GM10248 (cell line): ENCODE measurements around the gene OR6S1.

ENCODE experiments used
- CTCF ChIA-PET: fragments of 300-600 bp; sonication (Branson Sonifier 250); formaldehyde crosslinking; extraction: SDS; loops from one replicate; lab custom pipeline; 2021; ENCODE audit warnings: antibody characterized with exemption; lab: Yijun Ruan, JAX
- POLR2A ChIA-PET: fragments of 350-650 bp; sonication (Branson Sonifier 250); formaldehyde crosslinking; extraction: SDS; loops from one replicate; lab custom pipeline; 2020; ENCODE audit warnings: antibody characterized with exemption; lab: Yijun Ruan, JAX
- DNase-seq: peaks from one replicate; pipeline ENCODE4 v3.0.0; 2012; ENCODE audit errors: extremely low spot score
- CTCF ChIP-seq: IDR thresholded peaks from 2 replicates; pipeline ENCODE4 v1.5.1; 2012; ENCODE audit warnings: mild to moderate bottlenecking, low read depth; ENCODE audit errors: extremely low read depth, missing control alignments, control extremely low read depth

OR6S1 gene

DNA sequence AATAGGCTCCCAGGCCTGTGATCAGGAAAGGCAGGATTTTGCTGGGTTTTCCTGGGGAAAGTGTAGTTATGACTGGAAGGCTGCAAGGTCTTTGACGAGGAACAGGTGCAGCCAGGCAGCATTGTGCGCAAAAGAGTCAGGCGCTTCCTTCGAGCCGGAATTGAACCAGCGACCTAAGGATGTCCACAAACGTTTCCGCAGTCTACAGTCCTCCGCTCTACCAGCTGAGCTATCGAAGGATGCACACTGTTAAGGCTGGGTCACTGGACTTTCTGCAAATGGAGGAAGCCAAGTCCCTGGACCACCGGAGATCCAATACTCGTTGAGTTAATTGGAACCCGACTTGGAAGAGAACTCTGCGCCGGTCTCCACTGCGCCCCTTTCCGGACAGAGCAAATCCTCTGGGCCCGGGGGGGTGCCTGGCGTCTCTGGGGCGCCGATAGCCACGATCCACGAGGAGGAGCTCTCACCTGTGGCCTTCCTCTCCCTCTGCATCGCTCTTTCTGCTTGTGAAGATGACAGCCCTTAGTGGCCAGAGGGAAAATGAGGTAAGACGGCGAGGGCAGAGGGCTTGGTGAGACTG is 18.4 kb upstream of the OR6S1 start:
- ChIA-PET POLR2A (interaction anchor here (1.0 kb wide), 1 partner anchor 317 kb away, joined by 3 read pairs; no protein-coding TSS in a partner anchor), CTCF (interaction anchor here (1.1 to 11.0 kb wide), 4 partner anchors 9 to 37 kb away, joined by 3 to 199 read pairs (median 24); partner anchors contain the start of genes ANG and RNASE4)
- DNase-seq: no peak
- TF ChIP-seq CTCF: no peak

GRCh38 chr14:20659336-20659735 is 17.8 kb upstream of the OR6S1 start:
- DNase-seq: no peak
- CTCF ChIA-PET: interaction anchor here (1.1 to 11.0 kb wide), 8 partner anchors 9 to 50 kb away, joined by 3 to 199 read pairs (median 6); partner anchors contain the start of genes ANG and RNASE4
- POLR2A ChIA-PET: interaction anchor here (1.0 kb wide), 1 partner anchor 316 kb away, joined by 3 read pairs; no protein-coding TSS in a partner anchor
- TF ChIP-seq CTCF: no peak

DNA sequence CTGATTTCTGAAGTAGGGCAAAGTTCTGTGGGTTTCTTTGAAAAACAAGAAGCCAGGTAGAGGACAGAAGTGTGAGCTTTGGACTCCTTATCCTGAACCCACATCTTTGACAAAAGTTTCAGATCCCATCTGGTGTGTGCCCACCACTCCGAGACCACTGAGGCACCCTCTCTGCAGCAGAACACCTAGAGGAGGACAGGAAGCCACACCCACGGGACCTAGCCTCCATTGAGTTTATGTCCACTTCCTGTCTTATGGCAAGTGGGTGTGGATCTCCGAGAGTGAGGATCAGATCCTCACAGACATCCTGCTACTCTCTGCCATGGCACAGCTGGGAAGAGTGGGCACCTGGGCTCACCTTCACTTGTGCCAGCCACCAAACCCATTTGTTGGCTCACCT is 16.8 kb upstream of the OR6S1 start:
- no peak for TF ChIP-seq CTCF
- CTCF ChIA-PET: interaction anchor here (0.9 to 11.0 kb wide), 13 partner anchors 10 to 356 kb away, joined by 3 to 199 read pairs (median 5); partner anchors contain the start of genes ANG and RNASE4
- DNase-seq: no peak
- POLR2A ChIA-PET: interaction anchor here (1.0 kb wide), 1 partner anchor 186 kb away, joined by 3 read pairs; no protein-coding TSS in a partner anchor

DNA sequence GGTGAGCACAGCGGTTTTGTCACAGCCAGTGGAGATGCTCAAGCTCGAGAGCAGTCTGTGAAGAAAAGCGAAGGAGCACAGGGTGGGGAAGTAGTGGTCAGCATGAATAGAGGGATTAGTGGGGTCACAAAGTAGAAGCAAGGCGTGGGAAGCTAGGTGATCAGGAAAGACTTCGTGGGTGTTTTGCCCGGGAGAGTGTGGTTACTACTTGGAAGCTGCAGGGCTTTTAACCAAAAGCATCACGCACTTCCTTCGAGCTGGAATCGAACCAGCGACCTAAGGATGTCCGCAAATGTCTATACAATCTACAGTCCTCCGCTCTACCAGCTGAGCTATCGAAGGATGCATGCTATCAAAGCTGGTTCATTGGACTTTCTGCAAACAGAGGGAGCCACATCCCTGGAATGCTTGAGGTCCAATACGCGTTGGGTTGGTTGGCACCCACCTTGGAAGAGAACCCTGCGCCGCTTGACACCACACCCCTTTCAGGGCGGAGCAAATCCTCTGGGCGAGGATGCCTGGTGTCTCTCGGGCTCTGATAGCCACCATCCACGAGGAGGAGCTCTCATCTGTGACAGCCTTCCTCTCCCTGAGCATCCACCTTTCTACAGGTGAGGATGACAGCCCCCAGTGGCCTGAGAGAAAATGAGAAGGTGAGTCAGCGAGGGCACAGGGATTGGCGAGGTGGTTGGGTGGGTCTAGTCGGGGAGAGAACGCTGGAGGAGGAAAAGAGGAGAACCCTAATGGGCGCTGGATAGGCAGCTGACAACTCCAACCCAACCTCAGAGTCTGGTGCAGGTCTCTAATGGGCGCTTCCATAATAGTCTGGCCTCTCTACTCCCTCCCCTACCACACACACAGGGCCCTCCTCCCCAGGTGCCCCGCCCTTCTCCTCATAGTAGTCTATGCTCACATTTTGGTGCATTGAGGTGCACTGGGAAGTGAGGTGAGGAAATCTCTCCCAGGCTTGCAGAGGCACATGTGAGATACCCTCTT is 16.0 kb upstream of the OR6S1 start:
- DNase-seq: no peak
- ChIA-PET CTCF (interaction anchor here (0.8 to 11.0 kb wide), 15 partner anchors 8 to 357 kb away, joined by 3 to 199 read pairs (median 5); partner anchors contain the start of genes ANG, PARP2 and RNASE4), POLR2A (no interaction called here)
- no peak for TF ChIP-seq CTCF

- no peak for DNase-seq
- ChIA-PET POLR2A (no interaction called here), CTCF (interaction anchor here (1.1 to 11.0 kb wide), 8 partner anchors 9 to 313 kb away, joined by 3 to 199 read pairs (median 5); partner anchors contain the start of genes ANG, PARP2 and RNASE4)
- no peak for TF ChIP-seq CTCF
These were observed 14.8 kb upstream of the OR6S1 start for GRCh38 chr14:20656274-20656673.

GRCh38 chr14:20655851-20656250 is 14.4 kb upstream of the OR6S1 start:
- TF ChIP-seq CTCF: no peak
- ChIA-PET CTCF (interaction anchor here (1.1 to 11.0 kb wide), 7 partner anchors 9 to 313 kb away, joined by 3 to 199 read pairs (median 6); partner anchors contain the start of genes ANG, PARP2 and RNASE4), POLR2A (no interaction called here)
- no peak for DNase-seq
